GM21528 (cell line): ENCODE data around the gene SPAAR.
"Not testable (repeated sequence)": the region's sequence is repeated elsewhere in the genome, so short reads cannot be mapped to it uniquely, and the experiment has no call there.

Experiments
- ATAC-seq: cut with Tn5 transposase; IDR thresholded peaks from one replicate; pipeline ENCODE4 v1.9.1; 2021; ENCODE audit warnings: mild to moderate bottlenecking, moderate library complexity; ENCODE audit not compliant: unreplicated experiment, low FRiP score

The SPAAR gene

GRCh38 chr9:35909274-35909673 lies at the start of gene SPAAR:
Gene SPAAR (plus strand): TSS chr9:35909490. CDS start chr9:35910464, 974 bp downstream.
- ATAC-seq: no peak

GRCh38 chr9:35859990-35860339 lies 49.3 kb upstream of the SPAAR start:
- no peak for ATAC-seq

GRCh38 chr9:35861161-35861897 lies 48.0 kb upstream of the SPAAR start:
- ATAC-seq: no peak

- ATAC-seq: no peak
Measured at GRCh38 chr9:35862328-35862727, 47.0 kb upstream of the SPAAR start.

- ATAC-seq: no peak
Measured at GRCh38 chr9:35863583-35863982, 45.7 kb upstream of the SPAAR start.

GRCh38 chr9:35864695-35865255 lies 44.5 kb upstream of the SPAAR start:
- no peak for ATAC-seq

GRCh38 chr9:35867538-35867937 lies 41.8 kb upstream of the SPAAR start:
- ATAC-seq: no peak

GRCh38 chr9:35868933-35869332 lies 40.4 kb upstream of the SPAAR start:
- ATAC-seq: no peak

- no peak for ATAC-seq
Measured at GRCh38 chr9:35869621-35870216, 39.6 kb upstream of the SPAAR start.

GRCh38 chr9:35870351-35870923 lies 38.9 kb upstream of the SPAAR start, which contains the start of gene OR13J1:
Gene OR13J1 (minus strand): TSS chr9:35870401. CDS start chr9:35870401, 0 bp downstream.
- ATAC-seq: no peak

- ATAC-seq: no peak
Measured at GRCh38 chr9:35871545-35871944, 37.7 kb upstream of the SPAAR start.

GRCh38 chr9:35872505-35872904 lies 36.8 kb upstream of the SPAAR start:
- no peak for ATAC-seq

GRCh38 chr9:35882263-35882848 lies 26.9 kb upstream of the SPAAR start:
- ATAC-seq: no peak

GRCh38 chr9:35882996-35883395 lies 26.3 kb upstream of the SPAAR start:
- ATAC-seq: no peak

- not testable (repeated sequence) for ATAC-seq
Measured at GRCh38 chr9:35884908-35885307, 24.4 kb upstream of the SPAAR start.

- no peak for ATAC-seq
Measured at GRCh38 chr9:35891646-35892045, 17.6 kb upstream of the SPAAR start.

GRCh38 chr9:35892051-35892450 lies 17.2 kb upstream of the SPAAR start:
- no peak for ATAC-seq

- no peak for ATAC-seq
Measured at GRCh38 chr9:35896570-35896969, 12.7 kb upstream of the SPAAR start.

GRCh38 chr9:35897376-35898099 lies 11.8 kb upstream of the SPAAR start:
- not testable (repeated sequence) for ATAC-seq

GRCh38 chr9:35898337-35898736 lies 11.0 kb upstream of the SPAAR start:
- no peak for ATAC-seq

- ATAC-seq: no peak
Measured at GRCh38 chr9:35899021-35899420, 10.3 kb upstream of the SPAAR start.
